A549 treated with ZK216348 at 1 μM for 4 hours (cell line): ENCODE data around the gene PSMD11. TPM values are rescaled to one million over a fixed set of nuclear protein-coding genes. Genes with fewer than 3 reads are reported as not detected.

Experiments used
- total RNA-seq: library from RNA; stranded (reverse); fragments of 200-300 nt; extraction: Qiagen RNA extraction; gene quantifications from 5 replicates; pipeline ENCODE4 v1.2.3, GENCODE V29; 2022; ENCODE audit warnings: low read depth

The PSMD11 gene
- 164 to 295 TPM (median 185 TPM) in 5 replicates for total RNA-seq

DNA sequence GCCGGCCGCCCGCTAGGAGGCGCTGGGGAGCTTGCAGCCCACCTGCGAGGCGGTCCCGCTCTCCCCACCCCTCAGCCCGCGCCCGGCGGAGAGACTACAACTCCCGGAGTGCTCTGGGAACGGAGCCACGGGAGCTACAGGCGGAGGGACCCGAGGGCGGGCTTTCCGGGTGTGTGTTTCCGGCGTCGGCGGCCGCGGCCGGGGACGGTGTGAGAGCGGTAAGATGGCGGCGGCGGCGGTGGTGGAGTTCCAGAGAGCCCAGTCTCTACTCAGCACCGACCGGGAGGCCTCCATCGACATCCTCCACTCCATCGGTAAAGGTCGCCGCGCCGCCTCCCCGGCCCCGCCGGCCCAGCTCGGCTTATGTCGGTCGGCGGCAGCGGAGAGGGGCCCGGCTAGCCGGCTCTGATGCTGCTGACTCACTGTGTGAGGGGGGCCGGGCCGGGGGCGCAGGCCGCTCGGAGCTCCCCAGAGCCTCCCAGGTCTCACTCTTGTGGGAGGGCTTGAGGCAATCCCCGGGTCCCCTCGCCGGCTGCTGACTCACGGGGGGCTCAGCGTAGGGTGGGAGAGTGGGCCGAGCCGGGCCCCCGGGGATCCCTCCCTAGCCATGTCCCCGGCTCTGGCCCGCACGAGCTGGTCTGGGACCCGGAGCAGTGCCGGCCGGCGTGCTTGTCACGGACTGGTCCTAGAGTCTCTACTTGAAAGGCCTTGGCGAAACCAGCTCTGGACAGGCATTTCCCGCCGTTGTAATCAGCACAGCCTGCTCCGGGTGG lies at the start of gene PSMD11:
PSMD11 (plus strand) TSS at position 210 of the 773 bp plus-strand sequence; CDS start at position 224, 14 bp downstream.

DNA sequence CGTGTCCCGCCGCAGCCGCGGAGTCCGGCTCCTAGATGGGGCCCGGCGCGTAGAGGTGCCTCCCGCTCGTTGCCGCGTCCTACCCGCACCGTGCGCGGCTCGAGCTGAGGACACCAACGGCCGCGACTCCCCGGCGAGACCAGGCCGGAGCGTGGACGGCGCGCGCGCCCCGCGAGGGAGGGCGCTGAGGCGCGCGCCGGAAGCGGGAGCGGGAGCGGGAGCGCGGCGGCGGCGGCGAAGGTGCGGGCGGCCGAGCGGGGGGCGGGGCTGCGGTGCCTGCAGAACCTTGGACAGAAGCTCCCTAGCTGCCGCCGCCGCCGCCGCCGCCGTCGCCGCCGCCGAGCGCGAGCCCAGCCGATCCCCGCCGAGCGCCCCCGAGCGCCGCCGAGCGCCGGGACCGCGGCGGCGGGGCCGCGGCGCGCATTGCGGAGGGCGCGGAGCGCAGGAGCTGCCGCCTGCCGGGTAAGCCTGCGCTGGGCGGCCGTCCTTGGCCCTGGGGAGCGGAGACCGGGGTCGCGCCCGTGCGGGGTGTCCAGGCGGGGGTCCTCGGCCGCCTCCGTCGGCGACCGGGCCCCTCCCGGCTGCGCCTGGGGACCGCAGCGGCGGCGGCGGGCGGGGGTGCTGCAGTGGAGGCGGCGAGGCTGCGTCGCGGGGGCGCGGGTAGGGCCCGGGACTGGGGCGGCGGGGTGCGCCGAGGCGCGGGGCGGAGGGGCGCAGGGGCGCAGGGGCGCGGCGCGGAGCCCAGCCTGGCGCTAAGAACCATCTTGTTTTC lies 42.6 kb downstream of the PSMD11 start, which contains the start of gene CDK5R1:
CDK5R1 (plus strand) TSS at position 293 of the 772 bp plus-strand sequence. CDS start 628 bp downstream, outside the sequence.

Other genes starting within 250 kb of the PSMD11 start
- 2.7 to 5.6 TPM (median 4.6 TPM) in 5 replicates for gene RHBDL3, start 178.7 kb upstream of the PSMD11 start, total RNA-seq
- 23.8 to 36.6 TPM (median 29.3 TPM) in 5 replicates for gene C17orf75, start 102.3 kb upstream of the PSMD11 start, total RNA-seq
- gene ZNF207, start 94.4 kb upstream of the PSMD11 start, total RNA-seq: 217 to 246 TPM (median 236 TPM) in 5 replicates
- 3.6 to 4.2 TPM (median 3.8 TPM) in 5 replicates for gene CDK5R1, start 42.5 kb downstream of the PSMD11 start, total RNA-seq